ENCODE data around the gene OR51A7. TPM values are rescaled to one million over a fixed set of nuclear protein-coding genes. Genes with fewer than 3 reads are reported as not detected.

Gene OR51A7
- total RNA-seq, 2 donors from 2014 or later: not detected

DNA sequence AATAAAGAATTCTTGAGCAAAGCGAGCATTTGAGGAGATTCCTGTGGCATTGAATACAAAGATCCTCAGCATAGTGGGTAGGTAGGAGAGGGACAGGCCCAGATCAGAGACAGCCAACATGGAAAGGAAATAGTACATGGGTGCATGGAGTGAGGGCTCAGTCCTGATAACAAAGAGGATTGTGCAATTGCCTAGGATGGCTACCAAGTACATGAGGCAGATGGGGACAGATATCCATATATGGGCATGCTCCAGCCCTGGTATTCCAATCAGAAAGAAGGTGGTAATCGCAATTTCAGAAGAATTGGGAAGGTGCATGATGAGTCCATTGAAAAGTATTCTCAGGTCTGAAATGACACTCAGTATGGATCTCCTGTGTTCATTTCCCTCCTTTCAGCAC lies 13.3 kb upstream of the OR51A7 start:
- no peak overlapping the region for H3K4me3 ChIP-seq
- ATAC-seq (ENCODE audit: insufficient number of reproducible peaks, low FRiP score, low read depth) (no peak), DNase-seq (ENCODE audit: low spot score) (no peak)
- H3K27ac ChIP-seq: no peak overlapping the region
- H3K4me1 ChIP-seq (ENCODE audit: control insufficient read depth in 1 of 2, low read depth in 2 of 2): no peaks in the 10 kb centered on the region
- no peaks in the 10 kb centered on the region for H3K9me3 ChIP-seq
- no peaks in the 10 kb centered on the region for H3K27me3 ChIP-seq (replicated peaks; ENCODE audit: insufficient read depth)
- TF ChIP-seq, protein P1, sequence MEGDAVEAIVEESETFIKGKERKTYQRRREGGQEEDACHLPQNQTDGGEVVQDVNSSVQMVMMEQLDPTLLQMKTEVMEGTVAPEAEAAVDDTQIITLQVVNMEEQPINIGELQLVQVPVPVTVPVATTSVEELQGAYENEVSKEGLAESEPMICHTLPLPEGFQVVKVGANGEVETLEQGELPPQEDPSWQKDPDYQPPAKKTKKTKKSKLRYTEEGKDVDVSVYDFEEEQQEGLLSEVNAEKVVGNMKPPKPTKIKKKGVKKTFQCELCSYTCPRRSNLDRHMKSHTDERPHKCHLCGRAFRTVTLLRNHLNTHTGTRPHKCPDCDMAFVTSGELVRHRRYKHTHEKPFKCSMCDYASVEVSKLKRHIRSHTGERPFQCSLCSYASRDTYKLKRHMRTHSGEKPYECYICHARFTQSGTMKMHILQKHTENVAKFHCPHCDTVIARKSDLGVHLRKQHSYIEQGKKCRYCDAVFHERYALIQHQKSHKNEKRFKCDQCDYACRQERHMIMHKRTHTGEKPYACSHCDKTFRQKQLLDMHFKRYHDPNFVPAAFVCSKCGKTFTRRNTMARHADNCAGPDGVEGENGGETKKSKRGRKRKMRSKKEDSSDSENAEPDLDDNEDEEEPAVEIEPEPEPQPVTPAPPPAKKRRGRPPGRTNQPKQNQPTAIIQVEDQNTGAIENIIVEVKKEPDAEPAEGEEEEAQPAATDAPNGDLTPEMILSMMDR (IDR thresholded peaks at IDR 0.05): no peak
- no peaks in the 10 kb centered on the region for H3K36me3 ChIP-seq

DNA sequence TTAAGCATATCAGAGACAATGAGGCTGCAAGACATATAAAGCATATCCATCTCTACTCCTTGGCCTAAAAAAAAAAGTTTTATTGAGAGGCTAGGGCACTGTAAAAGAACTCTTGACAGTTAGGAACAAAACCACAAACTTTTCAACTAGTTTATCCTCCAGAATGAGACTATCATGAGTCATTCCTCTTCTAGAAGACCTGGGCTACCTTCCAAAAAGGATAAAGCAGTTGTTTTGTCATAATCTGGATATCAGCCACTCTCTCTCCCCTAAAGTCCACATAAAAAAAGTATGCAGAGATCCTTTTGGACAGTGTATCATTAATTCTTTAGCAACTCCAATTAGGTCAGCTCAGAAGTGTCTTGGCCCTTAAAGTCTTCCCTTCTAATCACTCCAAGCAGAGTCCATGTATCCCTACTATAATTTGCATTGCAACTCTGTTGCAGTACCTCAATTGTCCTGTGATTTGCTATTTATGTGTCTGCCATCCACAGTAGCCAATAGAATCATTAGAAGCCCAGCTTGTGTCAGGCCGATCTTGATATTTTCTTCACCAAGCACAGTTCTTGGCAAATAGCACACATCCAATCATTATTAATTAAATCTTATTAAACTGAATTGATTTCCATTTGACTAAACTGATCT lies 11.5 kb upstream of the OR51A7 start:
- DNase-seq (ENCODE audit: low spot score) (no peak), ATAC-seq (ENCODE audit: insufficient number of reproducible peaks, low FRiP score, low read depth) (no peak)
- Histone ChIP-seq H3K36me3 (no peaks in the 10 kb centered on the region), H3K4me1 (ENCODE audit: control insufficient read depth in 1 of 2, low read depth in 2 of 2) (no peaks in the 10 kb centered on the region), H3K9me3 (no peaks in the 10 kb centered on the region), H3K27me3 (replicated peaks; ENCODE audit: insufficient read depth) (no peaks in the 10 kb centered on the region), H3K4me3 (no peak overlapping the region), H3K27ac (no peak overlapping the region)
- TF ChIP-seq, protein P1 (IDR thresholded peaks at IDR 0.05): no peak

DNA sequence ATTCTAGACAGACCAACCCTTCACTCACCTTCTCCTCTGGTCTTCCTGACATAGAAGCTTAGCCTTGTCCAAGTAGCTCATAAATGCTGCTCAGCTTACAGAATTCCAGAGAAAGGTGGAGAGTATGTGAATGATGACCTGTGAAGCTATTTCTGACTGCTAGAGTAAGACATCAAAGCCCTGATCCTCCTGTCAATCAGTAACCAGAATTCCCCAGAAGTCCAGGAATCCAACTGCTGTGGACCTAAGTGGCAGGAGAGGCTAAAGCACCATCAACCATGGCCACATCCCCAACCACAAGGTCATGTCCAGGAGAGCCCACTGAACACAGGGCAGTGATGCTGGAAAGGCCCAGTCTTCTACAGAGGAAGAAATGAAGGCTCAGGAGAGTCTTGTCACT lies 13.0 kb downstream of the OR51A7 start:
- ATAC-seq (ENCODE audit: insufficient number of reproducible peaks, low FRiP score, low read depth): no peak
- no peak overlapping the region for H3K4me3 ChIP-seq
- no peak for DNase-seq (ENCODE audit: low spot score)

DNA sequence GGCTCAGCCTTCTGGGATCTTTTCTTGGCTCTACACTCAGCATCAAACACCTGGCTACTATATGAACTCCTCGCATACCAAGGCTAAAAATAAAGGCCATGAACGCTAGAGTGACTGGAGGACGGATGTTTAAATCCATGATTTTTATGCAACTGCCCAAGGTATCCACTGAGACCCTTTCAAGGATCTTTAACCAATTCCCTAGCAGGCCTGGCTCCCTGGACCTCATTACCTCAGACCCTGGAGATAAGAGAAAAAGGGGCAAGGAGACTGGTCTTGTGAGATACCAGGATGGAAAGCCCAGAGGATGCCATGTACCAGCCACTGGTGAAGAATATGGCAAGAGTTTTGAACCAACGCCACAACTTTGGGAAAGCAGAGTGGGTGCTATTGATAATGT lies 15.7 kb downstream of the OR51A7 start, which contains the start of gene OR51G2:
Gene OR51G2, minus strand, starts transcription at position 101 of the 400 bp plus-strand sequence. CDS start 3,687 bp downstream, outside the sequence.
- no peak within 1 kb of the TSS for H3K4me3 ChIP-seq
- DNase-seq (ENCODE audit: low spot score) (no peak), ATAC-seq (ENCODE audit: insufficient number of reproducible peaks, low FRiP score, low read depth) (no peak)
- H3K4me1 ChIP-seq (ENCODE audit: control insufficient read depth in 1 of 2, low read depth in 2 of 2): no peaks in the 10 kb centered on the region
- no peaks in the 10 kb centered on the region for H3K9me3 ChIP-seq
- no peaks in the 10 kb centered on the region for H3K36me3 ChIP-seq
- TF ChIP-seq, protein P1 (IDR thresholded peaks at IDR 0.05): no peak
- H3K27me3 ChIP-seq (replicated peaks; ENCODE audit: insufficient read depth): no peaks in the 10 kb centered on the region
- no peak within 1 kb of the TSS for H3K27ac ChIP-seq

More for the DNA sequence above, 13.0 kb downstream of the OR51A7 start:
- TF ChIP-seq, protein P1 (IDR thresholded peaks at IDR 0.05): no peak
- Histone ChIP-seq H3K9me3 (no peaks in the 10 kb centered on the region), H3K4me1 (ENCODE audit: control insufficient read depth in 1 of 2, low read depth in 2 of 2) (no peaks in the 10 kb centered on the region), H3K36me3 (no peaks in the 10 kb centered on the region), H3K27me3 (replicated peaks; ENCODE audit: insufficient read depth) (no peaks in the 10 kb centered on the region), H3K27ac (no peak overlapping the region)

DNA sequence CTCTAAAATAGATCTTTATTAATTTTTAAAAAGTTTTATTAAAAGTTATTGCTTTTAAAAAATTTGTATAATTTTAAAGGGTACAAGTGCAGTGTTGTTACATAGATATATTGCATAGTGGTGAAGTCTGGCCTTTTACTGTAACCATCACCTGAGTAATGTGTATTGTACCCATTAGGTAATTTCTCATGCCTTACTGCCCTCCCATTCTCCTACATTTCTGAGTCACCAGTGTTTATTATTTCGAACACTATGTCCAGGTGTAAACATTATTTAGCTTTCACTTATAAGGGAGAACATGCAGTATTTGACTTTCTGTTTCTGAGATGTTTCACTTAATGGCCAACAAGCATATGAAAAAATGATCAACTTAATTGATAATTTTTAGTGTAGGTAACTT lies 18.2 kb downstream of the OR51A7 start:
- Histone ChIP-seq H3K9me3 (no peaks in the 10 kb centered on the region), H3K4me1 (ENCODE audit: control insufficient read depth in 1 of 2, low read depth in 2 of 2) (no peaks in the 10 kb centered on the region), H3K4me3 (no peak overlapping the region), H3K27me3 (replicated peaks; ENCODE audit: insufficient read depth) (no peaks in the 10 kb centered on the region), H3K36me3 (no peaks in the 10 kb centered on the region), H3K27ac (no peak overlapping the region)
- ATAC-seq (ENCODE audit: insufficient number of reproducible peaks, low FRiP score, low read depth) (no peak), DNase-seq (ENCODE audit: low spot score) (no peak)
- TF ChIP-seq, protein P1 (IDR thresholded peaks at IDR 0.05): no peak
